Kidney (tissue), 14 donors: ENCODE data around the gene MAPKAP1. TPM values are rescaled to one million over a fixed set of nuclear protein-coding genes. Genes with fewer than 3 reads are reported as not detected.

ENCODE experiments used
- DNase-seq, 5 donors: peaks; one replicate each; pipeline ENCODE4 v3.0.0-alpha.2; 2013 to 2020
- FAIRE-seq: peaks from 2 replicates; lab custom pipeline; 2012; peaks lifted over from hg19 to GRCh38; lab: Jason Lieb, UNC
- H3K27ac ChIP-seq, 2 donors: one replicate each; pipeline ENCODE4 v1.7.0; 2013; ENCODE audit warnings: low read depth in 2 of 2, low read length in 2 of 2, inconsistent platforms in 1 of 2
- H3K27me3 ChIP-seq: one replicate; pipeline ENCODE4 v1.7.1; 2013; ENCODE audit warnings: low read length, inconsistent platforms; ENCODE audit not compliant: control insufficient read depth, insufficient read depth
- H3K36me3 ChIP-seq, 3 donors: one replicate each; pipeline versions ENCODE4 v1.7.0 to v1.7.1; 2013; ENCODE audit warnings: low read length in 3 of 3, control low read depth in 1 of 3, inconsistent platforms in 1 of 3; ENCODE audit not compliant: insufficient read depth in 3 of 3, control insufficient read depth in 2 of 3
- H3K4me1 ChIP-seq, 3 donors: one replicate each; pipeline versions ENCODE4 v1.7.0 to v1.7.1; 2013; ENCODE audit warnings: low read length in 3 of 3, inconsistent platforms in 1 of 3, low read depth in 1 of 3; ENCODE audit not compliant: control insufficient read depth in 2 of 3, insufficient read depth in 2 of 3
- H3K4me3 ChIP-seq, 3 donors: one replicate each; pipeline versions ENCODE4 v1.7.0 to v1.8.1; 2013; ENCODE audit warnings: low read length in 3 of 3, control low read depth in 1 of 3, inconsistent platforms in 1 of 3
- H3K9ac ChIP-seq, 3 donors: one replicate each; pipeline versions ENCODE4 v1.7.0 to v1.7.1; 2013; ENCODE audit warnings: low read length in 3 of 3, control low read depth in 1 of 3, inconsistent platforms in 1 of 3
- H3K9me3 ChIP-seq, 3 donors: one replicate each; pipeline versions ENCODE4 v1.7.0 to v1.7.1; 2013; ENCODE audit warnings: low read length in 3 of 3, control low read depth in 1 of 3, inconsistent platforms in 1 of 3; ENCODE audit not compliant: control insufficient read depth in 2 of 3, insufficient read depth in 1 of 3
- CTCF ChIP-seq: IDR thresholded peaks from 3 replicates; pipeline ENCODE4 v1.5.1; 2012; ENCODE audit warnings: mild to moderate bottlenecking, moderate library complexity, borderline replicate concordance; ENCODE audit not compliant: insufficient read depth; ENCODE audit errors: extremely low read depth
- intact Hi-C: fragments of 100-400 bp; cut with DNase I; formaldehyde crosslinking; loops from one replicate; pipeline ENCODE4 v1.11.1; 2022
- polyA plus RNA-seq: library from polyadenylated mRNA; stranded (reverse); fragments of 350-450 nt; fragmentation: Illumina TruSeq; extraction: RNeasy Lipid Tissue Mini Kit (QIAGEN cat#74804); gene quantifications from one replicate; pipeline ENCODE4 v1.2.3, GENCODE V29; 2014; ENCODE audit warnings: low read depth, low replicate concordance; ENCODE audit not compliant: insufficient read depth
- total RNA-seq: library from RNA; stranded (reverse); fragmentation: NEBNext Ultra II Directional; extraction: Animal tissue kit (Norgen Biotek cat#: 25700); gene quantifications from one replicate; pipeline ENCODE4 v1.2.1, GENCODE V29; 2021
- donor health status: control.
- donor health status: control.
- donor health status: control.
- donor health status: control.
- donor health status: control.
- donor health status: DM: yes; HTN: yes; CAD: no.
- donor health status: Normal renal cell carcinoma (clear cell type).

Gene MAPKAP1
- total and polyA plus RNA-seq, 2 donors from 2014 or later: 70.5 to 99.4 TPM

GRCh38 chr9:125544988-125545651, 161.9 kb downstream of the MAPKAP1 start:
- H3K4me1 ChIP-seq: peaks cover 4 to 6% (median 6%) of the 10 kb centered on the region in 3 donors
- FAIRE-seq: no peak
- intact Hi-C loops: no loop called here

GRCh38 chr9:125544484-125544883, 162.5 kb downstream of the MAPKAP1 start:
- H3K4me3 ChIP-seq: no peak overlapping the region
- H3K9ac ChIP-seq: no peak overlapping the region
- H3K36me3 ChIP-seq: peaks cover 0 to 4% (median 2%) of the 10 kb centered on the region in 3 donors
- H3K27ac ChIP-seq: peak overlapping the region in 1 of 2 donors; percentile 16
- no peaks in the 10 kb centered on the region for H3K9me3 ChIP-seq
- no peaks in the 10 kb centered on the region for H3K27me3 ChIP-seq
- no peak for TF ChIP-seq CTCF
- FAIRE-seq (no peak), DNase-seq (no peak)
- intact Hi-C loops: no loop called here
- no peaks in the 10 kb centered on the region for H3K4me1 ChIP-seq

More at GRCh38 chr9:125544988-125545651, 161.9 kb downstream of the MAPKAP1 start:
- no peaks in the 10 kb centered on the region for H3K27me3 ChIP-seq
- peaks cover 0 to 4% (median 2%) of the 10 kb centered on the region in 3 donors for H3K36me3 ChIP-seq
- DNase-seq: peak in 2 of 5 donors; percentile 31 to 51
- H3K4me3 ChIP-seq: no peak overlapping the region
- H3K27ac ChIP-seq: no peak overlapping the region
- no peaks in the 10 kb centered on the region for H3K9me3 ChIP-seq
- TF ChIP-seq CTCF: no peak
- H3K9ac ChIP-seq: no peak overlapping the region

- H3K36me3 ChIP-seq: peaks cover 0 to 4% (median 2%) of the 10 kb centered on the region in 3 donors
- intact Hi-C loops: no loop called here
- no peak for TF ChIP-seq CTCF
- H3K27ac ChIP-seq: no peak overlapping the region
- H3K9me3 ChIP-seq: no peaks in the 10 kb centered on the region
- H3K4me1 ChIP-seq: peaks cover 0 to 5% (median 3%) of the 10 kb centered on the region in 3 donors
- peak overlapping the region in 1 of 3 donors; percentile 10 for H3K4me3 ChIP-seq
- H3K27me3 ChIP-seq: no peaks in the 10 kb centered on the region
- H3K9ac ChIP-seq: no peak overlapping the region
- no peak for FAIRE-seq
- DNase-seq: no peak
Observed at GRCh38 chr9:125541840-125542243, 165.2 kb downstream of the MAPKAP1 start.
